ENCODE results near the gene CACFD1.

The CACFD1 gene

DNA sequence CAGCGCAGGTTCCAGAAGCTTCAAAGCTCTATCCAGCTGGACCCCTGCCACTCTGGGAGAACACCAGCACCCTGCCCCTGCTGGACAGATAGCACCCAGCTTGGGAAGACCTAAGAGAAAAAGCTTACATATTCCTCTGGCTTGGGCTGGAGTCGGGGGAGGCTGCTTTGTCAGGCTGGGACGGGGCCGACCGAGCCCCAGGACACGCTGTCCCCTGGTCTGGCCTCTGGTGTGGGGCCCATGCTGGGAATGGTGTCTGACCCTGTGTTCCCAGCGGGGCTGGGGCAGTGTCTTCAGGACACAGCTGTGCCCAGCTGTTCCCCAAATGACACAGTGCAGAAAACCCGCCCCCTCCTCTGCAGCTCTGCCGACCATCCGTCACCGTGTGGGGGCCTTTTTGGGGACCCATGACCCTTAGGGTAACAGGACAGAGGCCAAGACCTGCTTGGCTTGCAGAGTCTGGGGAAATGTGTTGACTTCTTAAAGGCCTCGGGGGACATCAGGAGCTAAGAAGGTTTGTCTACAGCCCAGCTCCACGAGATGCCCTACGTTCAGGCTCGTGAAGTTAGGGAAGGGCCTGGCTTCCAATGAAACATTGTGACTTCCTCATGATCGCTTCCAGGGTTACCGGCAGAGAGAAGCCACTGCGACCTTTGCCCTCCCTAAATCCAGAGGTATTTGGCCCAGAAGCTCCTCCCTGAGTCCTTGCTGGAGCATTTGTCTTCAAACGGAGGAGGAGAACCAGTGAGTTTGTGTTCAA lies 39.5 kb downstream of the CACFD1 start:
- Histone ChIP-seq H2BK120ac (ENCODE audit: low read depth, low read length) (no peak overlapping the region), H3K14ac (ENCODE audit: low read length) (no peak overlapping the region), H2AK5ac (ENCODE audit: low read depth, low read length) (peak overlapping the region; percentile 40), H2BK12ac (ENCODE audit: low read length) (no peak overlapping the region), H3K23ac (ENCODE audit: low read depth, low read length, poor library complexity) (no peak overlapping the region), H4K8ac (ENCODE audit: low read depth, low read length) (no peak overlapping the region), H3K27ac (replicated peaks; ENCODE audit: low read length) (no peak overlapping the region), H3K4me3 (ENCODE audit: low read length in 2 of 2) (no peak overlapping the region), H3K4me2 (ENCODE audit: insufficient read depth, low read length, poor library complexity, severe bottlenecking) (no peak overlapping the region), H3K36me3 (replicated peaks in 1 of 2; ENCODE audit: control insufficient read depth in 2 of 2, insufficient read depth in 2 of 2, low read length in 2 of 2) (peaks cover 0 to 8% of the 10 kb centered on the region in 2 donors), H2AFZ (ENCODE audit: low read length) (no peak overlapping the region), H3K18ac (ENCODE audit: low read length) (peak overlapping the region; percentile 67), H3K9ac (ENCODE audit: low read depth, low read length, poor library complexity) (no peak overlapping the region), H2BK5ac (ENCODE audit: low read length) (peak overlapping the region; percentile 87), H4K91ac (ENCODE audit: low read depth, low read length, poor library complexity) (no peak overlapping the region), H3K9me3 (replicated peaks in 1 of 2; ENCODE audit: control insufficient read depth in 2 of 2, insufficient read depth in 1 of 2, low read depth in 1 of 2, low read length in 2 of 2) (peaks cover 3 to 12% of the 10 kb centered on the region in 2 donors), H3K4ac (ENCODE audit: low read length) (no peak overlapping the region), H3K4me1 (ENCODE audit: control insufficient read depth in 2 of 2, insufficient read depth in 1 of 2, low read depth in 1 of 2, low read length in 2 of 2) (peaks cover 8 to 18% of the 10 kb centered on the region in 2 donors), H3K27me3 (ENCODE audit: control insufficient read depth in 3 of 3, insufficient read depth in 3 of 3, low read depth in 1 of 3, low read length in 3 of 3) (peaks cover 0 to 25% (median 11%) of the 10 kb centered on the region in 3 experiments), H2BK15ac (ENCODE audit: low read length) (no peak overlapping the region), H3K79me1 (ENCODE audit: low read depth, low read length) (no peaks in the 10 kb centered on the region)
- no peak for DNase-seq (ENCODE audit: low spot score)
- WGBS, 2 donors (ENCODE audit: extremely low coverage in 2 of 2, insufficient read length in 2 of 2, insufficient replicate concordance in 1 of 2) = no CpG with 5 or more reads among the region's 19 CpGs

DNA sequence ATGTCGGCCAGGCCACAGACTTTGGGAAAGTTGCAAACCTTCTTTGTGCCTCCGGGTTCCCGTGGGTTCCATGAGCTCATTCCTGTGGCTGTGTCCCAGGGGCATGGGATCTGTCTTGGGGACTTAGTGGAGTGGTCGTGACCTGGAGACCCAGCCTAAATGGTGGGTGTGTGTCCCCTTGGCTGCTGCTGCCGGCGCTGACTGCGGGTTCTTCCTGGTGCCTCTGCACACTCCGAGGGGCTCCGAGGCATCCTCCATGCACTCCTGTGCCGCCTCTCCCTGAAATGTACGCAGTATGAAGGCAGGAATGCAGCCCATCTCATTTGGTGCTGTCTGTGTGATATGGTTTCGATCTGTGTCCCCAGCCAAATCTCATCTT lies 40.1 kb downstream of the CACFD1 start:
- no peak overlapping the region for H3K4me3 ChIP-seq (ENCODE audit: low read length in 2 of 2)
- peak overlapping the region; percentile 72 for H3K18ac ChIP-seq (ENCODE audit: low read length)
- no peak overlapping the region for H3K14ac ChIP-seq (ENCODE audit: low read length)
- no peak overlapping the region for H2BK120ac ChIP-seq (ENCODE audit: low read depth, low read length)
- H3K4ac ChIP-seq (ENCODE audit: low read length) = no peak overlapping the region
- peaks cover 8 to 18% of the 10 kb centered on the region in 2 donors for H3K4me1 ChIP-seq (ENCODE audit: control insufficient read depth in 2 of 2, insufficient read depth in 1 of 2, low read depth in 1 of 2, low read length in 2 of 2)
- no CpG with 5 or more reads among the region's 12 CpGs for WGBS, 2 donors (ENCODE audit: extremely low coverage in 2 of 2, insufficient read length in 2 of 2, insufficient replicate concordance in 1 of 2)
- no peak for DNase-seq (ENCODE audit: low spot score)
- H3K79me1 ChIP-seq (ENCODE audit: low read depth, low read length) = no peaks in the 10 kb centered on the region
- no peak overlapping the region for H3K27ac ChIP-seq (replicated peaks; ENCODE audit: low read length)
- H3K4me2 ChIP-seq (ENCODE audit: insufficient read depth, low read length, poor library complexity, severe bottlenecking) = no peak overlapping the region
- no peak overlapping the region for H2BK5ac ChIP-seq (ENCODE audit: low read length)
- H3K27me3 ChIP-seq (ENCODE audit: control insufficient read depth in 3 of 3, insufficient read depth in 3 of 3, low read depth in 1 of 3, low read length in 3 of 3) = peaks cover 0 to 25% (median 11%) of the 10 kb centered on the region in 3 experiments
- H3K23ac ChIP-seq (ENCODE audit: low read depth, low read length, poor library complexity) = no peak overlapping the region
- H2AFZ ChIP-seq (ENCODE audit: low read length) = no peak overlapping the region
- H3K9me3 ChIP-seq (replicated peaks in 1 of 2; ENCODE audit: control insufficient read depth in 2 of 2, insufficient read depth in 1 of 2, low read depth in 1 of 2, low read length in 2 of 2) = peaks cover 3 to 12% of the 10 kb centered on the region in 2 donors
- H2BK15ac ChIP-seq (ENCODE audit: low read length) = no peak overlapping the region
- peaks cover 0 to 8% of the 10 kb centered on the region in 2 donors for H3K36me3 ChIP-seq (replicated peaks in 1 of 2; ENCODE audit: control insufficient read depth in 2 of 2, insufficient read depth in 2 of 2, low read length in 2 of 2)
- H4K91ac ChIP-seq (ENCODE audit: low read depth, low read length, poor library complexity) = no peak overlapping the region
- H2BK12ac ChIP-seq (ENCODE audit: low read length) = no peak overlapping the region
- H2AK5ac ChIP-seq (ENCODE audit: low read depth, low read length) = no peak overlapping the region
- no peak overlapping the region for H4K8ac ChIP-seq (ENCODE audit: low read depth, low read length)
- H3K9ac ChIP-seq (ENCODE audit: low read depth, low read length, poor library complexity) = no peak overlapping the region

DNA sequence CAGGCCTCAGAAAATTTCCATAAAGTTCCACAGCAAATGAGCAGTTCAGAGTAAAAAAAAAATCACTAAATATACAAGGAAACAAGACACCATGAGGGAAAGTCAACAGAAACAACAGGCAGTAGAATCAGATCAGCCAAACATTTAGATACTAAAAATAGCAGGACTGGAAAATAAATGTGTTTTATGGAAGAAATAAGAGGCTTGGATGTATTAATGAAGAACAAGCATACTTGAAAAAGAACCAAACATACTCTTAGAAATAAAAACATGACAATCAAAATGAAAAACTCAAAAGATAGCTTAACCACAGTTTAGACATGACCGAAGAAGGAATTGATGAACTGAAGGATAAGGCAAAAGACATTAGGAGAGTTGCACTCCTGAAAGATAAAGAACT lies 42.3 kb downstream of the CACFD1 start:
- Histone ChIP-seq H3K14ac (ENCODE audit: low read length) (no peak overlapping the region), H2BK5ac (ENCODE audit: low read length) (no peak overlapping the region), H4K91ac (ENCODE audit: low read depth, low read length, poor library complexity) (no peak overlapping the region), H3K4me3 (ENCODE audit: low read length in 2 of 2) (no peak overlapping the region), H3K36me3 (replicated peaks in 1 of 2; ENCODE audit: control insufficient read depth in 2 of 2, insufficient read depth in 2 of 2, low read length in 2 of 2) (peaks cover 0 to 3% of the 10 kb centered on the region in 2 donors), H4K8ac (ENCODE audit: low read depth, low read length) (no peak overlapping the region), H2BK12ac (ENCODE audit: low read length) (no peak overlapping the region), H3K9ac (ENCODE audit: low read depth, low read length, poor library complexity) (no peak overlapping the region), H3K4ac (ENCODE audit: low read length) (no peak overlapping the region), H3K23ac (ENCODE audit: low read depth, low read length, poor library complexity) (no peak overlapping the region), H3K27me3 (ENCODE audit: control insufficient read depth in 3 of 3, insufficient read depth in 3 of 3, low read depth in 1 of 3, low read length in 3 of 3) (peaks cover 0 to 19% (median 3%) of the 10 kb centered on the region in 3 experiments), H2AFZ (ENCODE audit: low read length) (no peak overlapping the region), H3K27ac (replicated peaks; ENCODE audit: low read length) (no peak overlapping the region), H3K4me1 (ENCODE audit: control insufficient read depth in 2 of 2, insufficient read depth in 1 of 2, low read depth in 1 of 2, low read length in 2 of 2) (peaks cover 3 to 11% of the 10 kb centered on the region in 2 donors), H2BK120ac (ENCODE audit: low read depth, low read length) (no peak overlapping the region), H2BK15ac (ENCODE audit: low read length) (no peak overlapping the region), H3K18ac (ENCODE audit: low read length) (no peak overlapping the region), H3K79me1 (ENCODE audit: low read depth, low read length) (no peaks in the 10 kb centered on the region), H3K9me3 (replicated peaks in 1 of 2; ENCODE audit: control insufficient read depth in 2 of 2, insufficient read depth in 1 of 2, low read depth in 1 of 2, low read length in 2 of 2) (peaks cover 3% of the 10 kb centered on the region in 2 donors), H2AK5ac (ENCODE audit: low read depth, low read length) (no peak overlapping the region), H3K4me2 (ENCODE audit: insufficient read depth, low read length, poor library complexity, severe bottlenecking) (no peak overlapping the region)
- WGBS, 2 donors (ENCODE audit: extremely low coverage in 2 of 2, insufficient read length in 2 of 2, insufficient replicate concordance in 1 of 2) = no CpG with 5 or more reads among the region's 1 CpG
- no peak for DNase-seq (ENCODE audit: low spot score)

DNA sequence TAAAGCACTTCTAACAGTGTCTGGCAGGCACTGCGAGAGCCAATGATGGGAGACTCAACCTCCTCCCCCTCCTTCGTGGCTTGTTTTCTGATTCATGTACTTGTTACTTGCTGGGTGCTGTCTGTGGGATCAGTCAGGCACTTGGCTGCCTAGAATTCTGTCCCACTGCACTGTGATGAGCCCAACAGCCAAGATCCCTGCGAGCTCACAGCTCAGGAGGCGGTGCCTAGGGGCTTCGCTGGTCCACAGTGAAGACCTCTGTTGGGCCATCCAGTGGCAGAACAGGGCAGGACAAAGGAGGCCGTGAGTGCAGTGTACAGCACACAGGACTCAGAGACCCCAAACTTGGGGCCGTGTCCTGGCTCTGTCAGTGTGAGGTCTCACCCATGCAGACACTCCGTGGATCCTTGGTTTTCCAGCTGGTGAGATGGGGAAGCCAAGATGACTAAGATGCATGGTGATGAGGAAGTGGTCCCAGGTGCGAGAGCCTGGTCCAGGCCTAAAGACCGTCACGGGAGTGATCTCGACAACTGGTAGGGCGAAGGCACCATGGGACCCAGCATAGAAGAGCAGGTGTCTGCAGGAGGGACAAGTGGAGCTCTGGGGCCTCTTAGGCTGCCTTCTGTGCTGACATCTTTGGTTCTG lies 45.5 kb downstream of the CACFD1 start:
- Histone ChIP-seq H3K14ac (ENCODE audit: low read length) (no peak overlapping the region), H2BK15ac (ENCODE audit: low read length) (peak overlapping the region; percentile 3)
- no CpG with 5 or more reads among the region's 13 CpGs for WGBS, 2 donors (ENCODE audit: extremely low coverage in 2 of 2, insufficient read length in 2 of 2, insufficient replicate concordance in 1 of 2)

More for the DNA sequence above, 45.5 kb downstream of the CACFD1 start:
- Histone ChIP-seq H4K91ac (ENCODE audit: low read depth, low read length, poor library complexity) (no peak overlapping the region), H3K27ac (replicated peaks; ENCODE audit: low read length) (no peak overlapping the region), H3K23ac (ENCODE audit: low read depth, low read length, poor library complexity) (no peak overlapping the region), H4K8ac (ENCODE audit: low read depth, low read length) (no peak overlapping the region), H3K18ac (ENCODE audit: low read length) (peak overlapping the region; percentile 15), H3K27me3 (ENCODE audit: control insufficient read depth in 3 of 3, insufficient read depth in 3 of 3, low read depth in 1 of 3, low read length in 3 of 3) (peaks cover 0 to 16% (median 0%) of the 10 kb centered on the region in 3 experiments), H3K4ac (ENCODE audit: low read length) (no peak overlapping the region), H3K4me2 (ENCODE audit: insufficient read depth, low read length, poor library complexity, severe bottlenecking) (no peak overlapping the region), H2AFZ (ENCODE audit: low read length) (no peak overlapping the region), H3K79me1 (ENCODE audit: low read depth, low read length) (no peaks in the 10 kb centered on the region), H2BK120ac (ENCODE audit: low read depth, low read length) (no peak overlapping the region), H3K9ac (ENCODE audit: low read depth, low read length, poor library complexity) (no peak overlapping the region), H3K4me1 (ENCODE audit: control insufficient read depth in 2 of 2, insufficient read depth in 1 of 2, low read depth in 1 of 2, low read length in 2 of 2) (peaks cover 10 to 14% of the 10 kb centered on the region in 2 donors), H2BK12ac (ENCODE audit: low read length) (no peak overlapping the region), H2AK5ac (ENCODE audit: low read depth, low read length) (no peak overlapping the region), H3K4me3 (ENCODE audit: low read length in 2 of 2) (no peak overlapping the region), H3K36me3 (replicated peaks in 1 of 2; ENCODE audit: control insufficient read depth in 2 of 2, insufficient read depth in 2 of 2, low read length in 2 of 2) (no peaks in the 10 kb centered on the region), H2BK5ac (ENCODE audit: low read length) (no peak overlapping the region), H3K9me3 (replicated peaks in 1 of 2; ENCODE audit: control insufficient read depth in 2 of 2, insufficient read depth in 1 of 2, low read depth in 1 of 2, low read length in 2 of 2) (no peaks in the 10 kb centered on the region)
- no peak for DNase-seq (ENCODE audit: low spot score)
